Measurements from ENCODE around the gene MAP3K8.

DNA sequence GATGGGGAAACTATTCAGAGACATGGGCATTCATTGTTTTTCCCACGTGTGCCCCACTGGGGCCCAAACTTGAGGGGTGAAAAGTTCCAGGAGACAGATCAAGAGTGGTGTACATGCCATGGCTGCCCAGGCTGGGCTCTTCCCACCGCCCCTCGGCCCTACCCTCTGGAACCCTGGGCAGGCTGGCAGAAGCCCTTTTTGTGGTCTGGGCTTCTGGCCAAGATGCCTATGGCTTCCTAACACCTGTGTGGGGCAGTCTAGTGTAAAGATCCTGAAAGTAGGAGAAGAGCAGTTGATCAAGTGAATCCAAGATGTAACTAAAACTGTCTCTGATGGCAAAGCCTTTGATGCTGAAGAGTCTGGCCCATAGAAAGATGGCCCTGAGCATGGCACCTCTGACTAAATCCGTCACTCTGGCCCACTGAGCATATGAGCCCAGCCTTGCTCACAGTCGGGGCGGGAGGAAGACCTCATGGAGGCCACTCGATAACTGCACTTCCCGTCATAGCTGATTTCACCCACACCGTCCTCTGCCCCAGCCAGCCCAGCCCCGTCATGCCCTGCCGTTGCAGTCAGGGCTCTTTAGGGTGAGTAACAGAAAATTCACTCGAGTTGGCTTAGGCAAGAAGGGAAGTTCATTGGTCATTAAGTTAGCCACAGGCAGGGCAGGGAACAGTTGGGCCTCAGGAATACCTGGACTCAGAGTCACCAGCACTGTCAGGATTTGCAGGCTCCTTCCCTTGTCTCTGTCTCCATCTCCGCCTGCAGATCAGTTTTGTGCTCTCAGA is 47.0 kb upstream of the MAP3K8 start:
- TF ChIP-seq, protein P1, sequence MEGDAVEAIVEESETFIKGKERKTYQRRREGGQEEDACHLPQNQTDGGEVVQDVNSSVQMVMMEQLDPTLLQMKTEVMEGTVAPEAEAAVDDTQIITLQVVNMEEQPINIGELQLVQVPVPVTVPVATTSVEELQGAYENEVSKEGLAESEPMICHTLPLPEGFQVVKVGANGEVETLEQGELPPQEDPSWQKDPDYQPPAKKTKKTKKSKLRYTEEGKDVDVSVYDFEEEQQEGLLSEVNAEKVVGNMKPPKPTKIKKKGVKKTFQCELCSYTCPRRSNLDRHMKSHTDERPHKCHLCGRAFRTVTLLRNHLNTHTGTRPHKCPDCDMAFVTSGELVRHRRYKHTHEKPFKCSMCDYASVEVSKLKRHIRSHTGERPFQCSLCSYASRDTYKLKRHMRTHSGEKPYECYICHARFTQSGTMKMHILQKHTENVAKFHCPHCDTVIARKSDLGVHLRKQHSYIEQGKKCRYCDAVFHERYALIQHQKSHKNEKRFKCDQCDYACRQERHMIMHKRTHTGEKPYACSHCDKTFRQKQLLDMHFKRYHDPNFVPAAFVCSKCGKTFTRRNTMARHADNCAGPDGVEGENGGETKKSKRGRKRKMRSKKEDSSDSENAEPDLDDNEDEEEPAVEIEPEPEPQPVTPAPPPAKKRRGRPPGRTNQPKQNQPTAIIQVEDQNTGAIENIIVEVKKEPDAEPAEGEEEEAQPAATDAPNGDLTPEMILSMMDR (IDR thresholded peaks at IDR 0.05; ENCODE audit: insufficient read depth, low read depth, low read length), result no peak
- TF ChIP-seq EZH2 (IDR thresholded peaks at IDR 0.05; ENCODE audit: insufficient read depth, low read length), result no peak
